ENCODE measurements around the gene GFAP.

GRCh38 chr17:44887971-44888954 is 27.0 kb downstream of the GFAP start:
- no peak for TF ChIP-seq GATA3 (IDR thresholded peaks at IDR 0.05; ENCODE audit: low read depth, low read length)
- TF ChIP-seq GATA2 (IDR thresholded peaks at IDR 0.05; ENCODE audit: low read depth, low read length) = no peak

Data from SH-SY5Y (cell line).